GM19351 (cell line): ENCODE measurements around the gene ACTN2.

Experiments used
- ATAC-seq: cut with Tn5 transposase; IDR thresholded peaks from one replicate; pipeline ENCODE4 v1.9.1; 2021; ENCODE audit warnings: mild to moderate bottlenecking, moderate library complexity; ENCODE audit not compliant: unreplicated experiment

ACTN2 gene

DNA sequence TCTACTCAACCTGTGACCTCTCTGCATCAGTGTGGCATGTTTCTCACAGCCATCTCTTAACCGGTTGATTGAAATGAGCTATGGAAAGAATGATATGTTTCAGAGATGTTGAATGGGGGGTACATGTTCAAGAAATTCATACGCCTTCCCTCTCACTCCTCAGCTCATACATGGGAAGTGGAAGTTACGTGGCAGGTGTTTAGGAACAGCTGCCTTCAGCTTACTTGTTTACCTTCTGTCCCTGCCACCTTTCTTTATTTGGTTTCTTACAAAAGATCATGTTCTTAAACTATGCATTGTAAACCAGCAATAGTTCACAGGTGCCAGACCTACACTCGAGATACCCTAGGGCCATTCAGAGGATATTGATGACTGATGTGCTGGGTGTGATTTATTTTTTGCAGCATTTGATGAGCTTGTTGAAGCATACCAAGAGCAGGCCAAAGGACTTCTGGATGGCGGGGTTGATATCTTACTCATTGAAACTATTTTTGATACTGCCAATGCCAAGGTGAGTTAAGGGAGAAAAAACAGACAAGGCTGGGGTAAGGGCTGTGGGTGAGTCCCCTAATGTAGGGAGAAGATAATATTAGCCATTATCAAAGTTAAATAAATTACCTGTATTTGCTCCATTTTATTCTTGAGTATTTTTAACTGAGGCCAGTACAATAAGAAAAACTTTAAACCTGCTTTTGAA, 126.2 kb downstream of the ACTN2 start:
- no peak for ATAC-seq
